A549 (cell line): Measurements from ENCODE around the gene TRO. TPM values are rescaled to one million over a fixed set of nuclear protein-coding genes. Genes with fewer than 3 reads are reported as not detected.

ENCODE experiments used
- ATAC-seq, 2 experiments: fragments of 200-7000 bp in 1 of 2; fragments of >200 bp in 1 of 2; cut with Nextera tagmentation in 1 of 2; cut with Tn5 transposase in 1 of 2; 3 replicates each; pipeline versions ENCODE4 v1.8.0 to v1.9.1; 2018 to 2020; ENCODE audit warnings: mild to moderate bottlenecking in 1 of 2, moderate library complexity in 1 of 2
- CTCF ChIA-PET: fragments of 300-600 bp; sonication (Branson Sonifier 250); formaldehyde crosslinking; extraction: SDS; loops from one replicate; lab custom pipeline; 2021; ENCODE audit warnings: antibody characterized with exemption, inconsistent platforms; lab: Yijun Ruan, JAX
- POLR2A ChIA-PET: fragments of 350-600 bp; formaldehyde crosslinking; extraction: SDS; loops from one replicate; lab custom pipeline; 2021; ENCODE audit warnings: antibody characterized with exemption, inconsistent platforms; lab: Yijun Ruan, JAX
- DNase-seq, 2 experiments: peaks; one replicate each; pipeline versions ENCODE4 v3.0.0 to v3.0.0-alpha.2; 2011 to 2016; ENCODE audit warnings: low read depth in 1 of 2, low spot score in 1 of 2
- FAIRE-seq: peaks from 2 replicates; lab custom pipeline; 2011; peaks lifted over from hg19 to GRCh38; lab: Jason Lieb, UNC
- H3K27ac ChIP-seq, 2 experiments: fragments of >200 bp; sonication (Bioruptor Twin); formaldehyde crosslinking; 3 replicates each; pipeline ENCODE4 v1.5.1; 2016 to 2017
- H3K4me1 ChIP-seq: fragments of >200 bp; sonication (Bioruptor Twin); formaldehyde crosslinking; 3 replicates; pipeline ENCODE4 v1.6.1; 2016
- H3K4me2 ChIP-seq: fragments of >200 bp; sonication (Bioruptor Twin); formaldehyde crosslinking; 3 replicates; pipeline ENCODE4 v1.6.1; 2016
- H3K4me3 ChIP-seq: fragments of >200 bp; sonication (Bioruptor Twin); formaldehyde crosslinking; 3 replicates; pipeline ENCODE4 v1.5.1; 2016
- H3K9me3 ChIP-seq: fragments of >200 bp; sonication (Bioruptor Twin); formaldehyde crosslinking; 3 replicates; pipeline ENCODE4 v1.6.1; 2016
- BHLHE40 ChIP-seq: IDR thresholded peaks from 2 replicates; pipeline ENCODE4 v1.6.1; 2012; ENCODE audit warnings: low read depth, low read length, inconsistent platforms
- EHMT2 ChIP-seq: fragments of 200-600 bp; sonication (generic); IDR thresholded peaks from 2 replicates; pipeline ENCODE4 v1.6.1; 2016; ENCODE audit warnings: antibody characterized with exemption, low read depth, mild to moderate bottlenecking, moderate library complexity
- EP300 ChIP-seq, 2 experiments: fragments of >200 bp; sonication (Bioruptor Twin); formaldehyde crosslinking; IDR thresholded peaks; 2 replicates in 1 of 2; 3 replicates in 1 of 2; pipeline ENCODE4 v1.6.1; 2016 to 2017
- ESRRA ChIP-seq: fragments of 150-350 bp; IDR thresholded peaks from 2 replicates; pipeline ENCODE4 v1.6.1; 2014; ENCODE audit warnings: mild to moderate bottlenecking, low read length, borderline replicate concordance
- FOSB ChIP-seq: fragments of 250-450 bp; sonication (Bioruptor Pico); IDR thresholded peaks from 2 replicates; pipeline ENCODE4 v1.5.0; 2020; ENCODE audit warnings: mild to moderate bottlenecking, moderate library complexity
- FOSL2 ChIP-seq, 2 experiments: fragments of 450-650 bp in 1 of 2; fragments of >200 bp in 1 of 2; sonication (Bioruptor Twin) in 1 of 2; formaldehyde crosslinking; IDR thresholded peaks; 2 replicates each; pipeline versions ENCODE4 v1.5.0 to v1.6.1; 2016 to 2020; ENCODE audit warnings: mild to moderate bottlenecking in 1 of 2, moderate library complexity in 1 of 2
- FOXS1 ChIP-seq: fragments of 250-450 bp; sonication (Bioruptor Pico); IDR thresholded peaks from 2 replicates; pipeline ENCODE4 v1.5.0; 2020; ENCODE audit warnings: mild to moderate bottlenecking, moderate library complexity
- HOXB13 ChIP-seq: fragments of 250-450 bp; sonication (Bioruptor Pico); IDR thresholded peaks from 2 replicates; pipeline ENCODE4 v1.5.0; 2020; ENCODE audit warnings: low read depth, mild to moderate bottlenecking, moderate library complexity
- MAZ ChIP-seq: fragments of 150-350 bp; IDR thresholded peaks from 2 replicates; pipeline ENCODE4 v1.6.1; 2014; ENCODE audit warnings: antibody characterized with exemption, low read depth, low read length, borderline replicate concordance
- MYC ChIP-seq: IDR thresholded peaks from 2 replicates; pipeline ENCODE4 v1.6.1; 2012; ENCODE audit warnings: mild to moderate bottlenecking, inconsistent platforms, low read length, improper control_type of control experiment, borderline replicate concordance
- NFE2L2 ChIP-seq: fragments of 150-350 bp; conservative IDR thresholded peaks from 2 replicates; pipeline ENCODE4 v1.6.1; 2014; ENCODE audit warnings: low read length
- RAD21 ChIP-seq, 2 experiments: fragments of >200 bp in 1 of 2; sonication (Bioruptor Twin) in 1 of 2; formaldehyde crosslinking in 1 of 2; IDR thresholded peaks in 1 of 2; conservative IDR thresholded peaks in 1 of 2; 2 replicates in 1 of 2; 3 replicates in 1 of 2; pipeline ENCODE4 v1.6.1; 2012 to 2018; ENCODE audit warnings: inconsistent platforms in 1 of 2
- RARB ChIP-seq: fragments of 250-450 bp; sonication (Bioruptor Pico); IDR thresholded peaks from 2 replicates; pipeline ENCODE4 v1.8.0; 2021; ENCODE audit warnings: mild to moderate bottlenecking, moderate library complexity
- SREBF2 ChIP-seq: fragments of 450-650 bp; IDR thresholded peaks from 2 replicates; pipeline ENCODE4 v1.6.1; 2014; ENCODE audit warnings: mild to moderate bottlenecking, moderate library complexity
- TP53 ChIP-seq: fragments of 250-450 bp; sonication (Bioruptor Pico); IDR thresholded peaks from 2 replicates; pipeline ENCODE4 v1.5.0; 2021; ENCODE audit warnings: mild to moderate bottlenecking, moderate library complexity
- ZNF302 ChIP-seq: fragments of 250-450 bp; sonication (Bioruptor Pico); IDR thresholded peaks from 2 replicates; pipeline ENCODE4 v1.9.0; 2021; ENCODE audit warnings: inconsistent platforms, mild to moderate bottlenecking, moderate library complexity
- WGBS: methylation state at CpG from one replicate; pipeline ENCODE4 v1.1.6; 2017; ENCODE audit errors: missing lambda C conversion rate; 5-methylcytosine and 5-hydroxymethylcytosine counted together
- polyA minus RNA-seq: library from RNA; depleted of rRNA, polyadenylated mRNA; stranded (reverse); fragments of >200 nt; gene quantifications from 2 replicates; pipeline ENCODE4 v1.2.3, GENCODE V29; 2011; rRNA and poly(A)+ RNA removed
- polyA plus RNA-seq, 4 experiments: library from polyadenylated mRNA; depleted of rRNA in 3 of 4; stranded (reverse); fragments of >200 nt; fragmentation: RNase III in 1 of 4; extraction: RNeasy Plus Mini Kit Qiagen cat#74134 plus additional on column Dnase treatment in 1 of 4; gene quantifications; 2 replicates in 3 of 4; 3 replicates in 1 of 4; pipeline ENCODE4 v1.2.3, GENCODE V29; 2011 to 2017

Gene TRO, protein sequence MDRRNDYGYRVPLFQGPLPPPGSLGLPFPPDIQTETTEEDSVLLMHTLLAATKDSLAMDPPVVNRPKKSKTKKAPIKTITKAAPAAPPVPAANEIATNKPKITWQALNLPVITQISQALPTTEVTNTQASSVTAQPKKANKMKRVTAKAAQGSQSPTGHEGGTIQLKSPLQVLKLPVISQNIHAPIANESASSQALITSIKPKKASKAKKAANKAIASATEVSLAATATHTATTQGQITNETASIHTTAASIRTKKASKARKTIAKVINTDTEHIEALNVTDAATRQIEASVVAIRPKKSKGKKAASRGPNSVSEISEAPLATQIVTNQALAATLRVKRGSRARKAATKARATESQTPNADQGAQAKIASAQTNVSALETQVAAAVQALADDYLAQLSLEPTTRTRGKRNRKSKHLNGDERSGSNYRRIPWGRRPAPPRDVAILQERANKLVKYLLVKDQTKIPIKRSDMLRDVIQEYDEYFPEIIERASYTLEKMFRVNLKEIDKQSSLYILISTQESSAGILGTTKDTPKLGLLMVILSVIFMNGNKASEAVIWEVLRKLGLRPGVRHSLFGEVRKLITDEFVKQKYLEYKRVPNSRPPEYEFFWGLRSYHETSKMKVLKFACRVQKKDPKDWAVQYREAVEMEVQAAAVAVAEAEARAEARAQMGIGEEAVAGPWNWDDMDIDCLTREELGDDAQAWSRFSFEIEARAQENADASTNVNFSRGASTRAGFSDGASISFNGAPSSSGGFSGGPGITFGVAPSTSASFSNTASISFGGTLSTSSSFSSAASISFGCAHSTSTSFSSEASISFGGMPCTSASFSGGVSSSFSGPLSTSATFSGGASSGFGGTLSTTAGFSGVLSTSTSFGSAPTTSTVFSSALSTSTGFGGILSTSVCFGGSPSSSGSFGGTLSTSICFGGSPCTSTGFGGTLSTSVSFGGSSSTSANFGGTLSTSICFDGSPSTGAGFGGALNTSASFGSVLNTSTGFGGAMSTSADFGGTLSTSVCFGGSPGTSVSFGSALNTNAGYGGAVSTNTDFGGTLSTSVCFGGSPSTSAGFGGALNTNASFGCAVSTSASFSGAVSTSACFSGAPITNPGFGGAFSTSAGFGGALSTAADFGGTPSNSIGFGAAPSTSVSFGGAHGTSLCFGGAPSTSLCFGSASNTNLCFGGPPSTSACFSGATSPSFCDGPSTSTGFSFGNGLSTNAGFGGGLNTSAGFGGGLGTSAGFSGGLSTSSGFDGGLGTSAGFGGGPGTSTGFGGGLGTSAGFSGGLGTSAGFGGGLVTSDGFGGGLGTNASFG (N-terminal part only)
- polyA plus RNA-seq (2011; rRNA removed) (1.4 and 1.7 TPM in 2 replicates), polyA plus RNA-seq (2017; fragmentation: RNase III; extraction: RNeasy Plus Mini Kit Qiagen cat#74134 plus additional on column Dnase treatment) (1.1 to 1.4 TPM (median 1.3 TPM) in 3 replicates), polyA minus RNA-seq (1.4 and 2.5 TPM in 2 replicates)
- 0.41 and 0.53 TPM in 2 replicates for polyA plus RNA-seq (2012; cell fraction: cytosol; rRNA removed)
- polyA plus RNA-seq (2012; cell fraction: nucleus; rRNA removed) = 2.3 and 2.7 TPM in 2 replicates

DNA sequence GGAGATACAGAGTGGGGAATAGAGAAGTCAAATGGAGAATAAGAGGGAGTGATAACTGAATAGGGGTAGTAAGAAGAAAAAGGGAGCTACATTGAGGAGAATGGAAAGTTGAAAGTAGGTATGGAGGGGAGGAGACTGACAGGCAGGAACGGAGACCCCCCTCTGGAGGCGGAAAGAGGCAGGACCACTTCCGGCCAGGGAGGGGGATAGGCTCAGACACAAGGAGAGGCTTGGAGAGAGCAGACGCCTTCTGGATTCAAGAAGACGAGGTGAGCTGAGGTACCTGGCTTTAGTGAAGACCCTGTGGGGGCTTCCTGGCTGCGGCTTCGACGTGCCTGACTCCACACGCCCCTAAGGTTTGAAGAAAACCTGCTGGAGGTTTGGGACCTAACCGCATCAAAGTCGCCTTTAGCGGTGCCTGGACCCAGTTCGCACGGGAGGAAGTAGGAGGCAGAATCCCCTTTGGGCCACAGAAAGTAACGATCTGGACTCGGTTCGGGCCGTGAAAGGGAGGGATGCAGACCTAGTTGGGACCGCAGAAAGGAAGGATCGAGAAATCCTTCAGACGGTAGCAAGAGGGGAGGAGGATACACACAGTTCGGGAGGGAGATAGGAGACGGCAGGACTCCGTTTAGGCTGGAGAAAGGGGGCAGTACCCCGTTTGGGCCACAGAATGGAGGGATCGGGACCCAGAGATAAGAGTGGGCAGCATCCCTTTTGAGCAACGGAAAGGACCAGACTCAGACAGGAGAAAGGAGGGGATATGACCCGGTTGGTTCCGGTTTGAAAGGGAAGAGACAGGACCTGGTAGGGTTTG is at the start of gene TRO:
Gene TRO, plus strand, starts transcription at position 215 of the 817 bp plus-strand sequence. CDS start 1,423 bp downstream, outside the sequence.
- no peak for DNase-seq
- peak within 1 kb of the TSS; percentile 48 for H3K4me3 ChIP-seq
- FAIRE-seq = peak; percentile 39
- H3K4me1 ChIP-seq = no peaks in the 10 kb centered on the region
- H3K9me3 ChIP-seq = no peaks in the 10 kb centered on the region
- TF ChIP-seq MYC = no peak
- no peak for TF ChIP-seq FOXS1 (CRISPR knock-in tag)
- no peak for TF ChIP-seq FOSB (CRISPR knock-in tag)
- no peak for TF ChIP-seq HOXB13 (CRISPR knock-in tag)
- no peak for TF ChIP-seq NFE2L2
- peak within 1 kb of the TSS in 1 of 2 experiments; percentile 35; a peak in 1 of 6 replicates for H3K27ac ChIP-seq
- CTCF ChIA-PET = no interaction called here
- peak within 1 kb of the TSS; percentile 83 for H3K4me2 ChIP-seq
- 4% methylated on average over 25 of the region's 29 CpGs for WGBS
- POLR2A ChIA-PET = no interaction called here
- ATAC-seq = peak; percentile 50 to 56; a peak in 5 of 6 replicates

DNA sequence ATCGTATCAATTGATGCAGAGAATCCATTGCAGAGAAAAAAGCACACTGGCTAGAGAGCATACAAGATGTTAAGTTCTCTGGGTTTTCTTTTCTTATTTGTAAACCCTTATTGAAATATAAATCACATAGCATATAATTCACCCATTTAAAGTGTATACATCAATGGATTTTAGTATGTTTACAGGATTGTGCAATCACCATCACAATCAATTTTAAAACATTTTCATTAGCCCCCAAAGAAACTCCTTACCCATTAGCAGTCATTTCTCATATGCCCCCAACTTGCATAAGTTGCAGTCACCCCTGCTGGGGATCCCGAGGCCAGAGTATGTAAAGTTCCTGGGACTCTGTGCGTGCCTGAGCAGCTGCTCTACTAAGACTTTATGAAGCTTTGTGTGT is 34.9 kb upstream of the TRO start:
- no peak for TF ChIP-seq FOSB (CRISPR knock-in tag)
- TF ChIP-seq RAD21 (conservative IDR thresholded peaks at IDR 0.05 in 1 of 2, IDR thresholded peaks at IDR 0.05 in 1 of 2) = no peak
- TF ChIP-seq SREBF2 = no peak
- TF ChIP-seq ZNF302 (CRISPR knock-in tag) = no peak
- no peak for TF ChIP-seq EP300 (IDR thresholded peaks at IDR 0.05)
- no peak for TF ChIP-seq ESRRA
- TF ChIP-seq TP53 (CRISPR knock-in tag) = no peak
- no peak for TF ChIP-seq HOXB13 (CRISPR knock-in tag)
- TF ChIP-seq RARB (CRISPR knock-in tag) = no peak
- TF ChIP-seq MAZ = no peak
- TF ChIP-seq BHLHE40 = no peak
- no peak for TF ChIP-seq EHMT2
- TF ChIP-seq FOSL2 (IDR thresholded peaks at IDR 0.05) = no peak
- TF ChIP-seq FOSL2 (CRISPR knock-in tag; IDR thresholded peaks at IDR 0.05) = no peak
- ATAC-seq (no peak), FAIRE-seq (peak; percentile 96), DNase-seq (no peak)
- CTCF ChIA-PET = no interaction called here
- WGBS = 27% methylated on average over 3 of the region's 3 CpGs
- Histone ChIP-seq H3K9me3 (no peaks in the 10 kb centered on the region), H3K4me2 (no peak overlapping the region), H3K4me1 (no peaks in the 10 kb centered on the region), H3K27ac (no peak overlapping the region), H3K4me3 (no peak overlapping the region)
- POLR2A ChIA-PET = no interaction called here
